ENCODE measurements around the gene UROS. TPM values are rescaled to one million over a fixed set of nuclear protein-coding genes. Genes with fewer than 3 reads are reported as not detected.

The UROS gene
- polyA plus RNA-seq, 1 of the 3 experiments (the other 2 are of a cell fraction), result 49.2 TPM

DNA sequence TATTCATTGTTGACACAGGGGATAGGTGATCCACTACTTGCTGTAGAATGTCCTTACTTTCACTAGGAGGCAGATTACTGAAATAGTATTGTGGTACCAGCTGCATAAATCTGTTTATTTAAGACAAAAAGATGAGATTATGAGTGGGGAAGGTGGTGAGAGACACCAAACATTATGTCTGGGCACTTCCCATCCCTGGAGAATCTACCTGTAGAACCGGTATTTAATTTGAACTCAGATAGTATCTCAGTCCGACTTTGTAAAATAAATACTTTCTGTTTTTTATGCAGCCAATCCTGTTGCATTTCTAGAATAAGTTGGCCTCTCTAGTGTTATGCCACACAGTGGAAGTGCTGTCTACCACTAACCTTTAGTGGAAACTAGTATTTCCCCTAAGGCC, 13.7 kb upstream of the UROS start:
- CTCF ChIA-PET, result no interaction called here
- Histone ChIP-seq H3K4me1 (ENCODE audit: control insufficient read depth in 1 of 2, insufficient read depth in 2 of 2, low read depth in 1 of 2, low read length in 1 of 2) (no peaks in the 10 kb centered on the region), H3F3A (replicated peaks; ENCODE audit: insufficient read depth) (peaks cover 7% of the 10 kb centered on the region), H4K20me1 (ENCODE audit: insufficient read depth) (no peaks in the 10 kb centered on the region), H3K36me3 (replicated peaks in 1 of 2; ENCODE audit: control insufficient read depth in 1 of 2, insufficient read depth in 2 of 2, low read length in 1 of 2) (peaks cover 81 to 85% of the 10 kb centered on the region in 2 experiments), H3K4me2 (no peak overlapping the region), H3K79me2 (ENCODE audit: insufficient read depth) (0 out of 2 replicates have a peak, but pooled peaks cover 3% of the 10 kb centered on the region), H3K27ac (ENCODE audit: low read depth in 2 of 2, low read length in 1 of 2) (no peak overlapping the region), H3K9ac (no peak overlapping the region), H3K27me3 (ENCODE audit: insufficient read depth) (no peaks in the 10 kb centered on the region), H3K4me3 (ENCODE audit: low read depth in 2 of 2, low read length in 1 of 2) (no peak overlapping the region), H2AFZ (ENCODE audit: low read depth) (no peak overlapping the region), H3K9me3 (no peaks in the 10 kb centered on the region), H3K9me2 (no peaks in the 10 kb centered on the region)
- no peak for TF ChIP-seq NFIC (IDR thresholded peaks at IDR 0.05; ENCODE audit: borderline replicate concordance)
- TF ChIP-seq TEAD4 (IDR thresholded peaks at IDR 0.05; ENCODE audit: borderline replicate concordance, insufficient read depth), result no peak
- TF ChIP-seq TCF12 (IDR thresholded peaks at IDR 0.05), result no peak
- TF ChIP-seq FOXM1 (IDR thresholded peaks at IDR 0.05; ENCODE audit: low read depth), result no peak
- TF ChIP-seq NRF1 (IDR thresholded peaks at IDR 0.05; ENCODE audit: low read depth, low read length), result no peak
- TF ChIP-seq, protein P1, sequence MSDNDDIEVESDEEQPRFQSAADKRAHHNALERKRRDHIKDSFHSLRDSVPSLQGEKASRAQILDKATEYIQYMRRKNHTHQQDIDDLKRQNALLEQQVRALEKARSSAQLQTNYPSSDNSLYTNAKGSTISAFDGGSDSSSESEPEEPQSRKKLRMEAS (IDR thresholded peaks at IDR 0.05; ENCODE audit: low read depth), result no peak
- no peak for TF ChIP-seq ELF1 (IDR thresholded peaks at IDR 0.05)
- no peak for TF ChIP-seq FOXJ3 (CRISPR knock-in tag; IDR thresholded peaks at IDR 0.05)
- TF ChIP-seq MXI1 (IDR thresholded peaks at IDR 0.05; ENCODE audit: low read depth, low read length), result no peak
- no peak for TF ChIP-seq USF2 (IDR thresholded peaks at IDR 0.05; ENCODE audit: borderline replicate concordance, low read depth, low read length)
- TF ChIP-seq POLR2AphosphoS5 (IDR thresholded peaks at IDR 0.05; ENCODE audit: low read depth, low read length), result no peak
- TF ChIP-seq EP300 (IDR thresholded peaks at IDR 0.05; ENCODE audit: borderline replicate concordance in 1 of 2, low read depth in 1 of 2, low read length in 1 of 2), result no peak
- TF ChIP-seq USF1 (IDR thresholded peaks at IDR 0.05; ENCODE audit: borderline replicate concordance, low read depth), result no peak
- no peak for TF ChIP-seq RCOR1 (IDR thresholded peaks at IDR 0.05; ENCODE audit: low read length)
- no peak for TF ChIP-seq TAF1 (IDR thresholded peaks at IDR 0.05; ENCODE audit: borderline replicate concordance, low read depth, low read length)
- no peak for TF ChIP-seq JUND (IDR thresholded peaks at IDR 0.05)
- TF ChIP-seq EZH2phosphoT487 (IDR thresholded peaks at IDR 0.05; ENCODE audit: borderline replicate concordance, low read depth), result no peak
- no peak for TF ChIP-seq FOSL2 (IDR thresholded peaks at IDR 0.05; ENCODE audit: borderline replicate concordance, low read depth)
- TF ChIP-seq RAD21 (IDR thresholded peaks at IDR 0.05; ENCODE audit: low read length), result no peak
- 93% methylated on average over 2 of the region's 2 CpGs for WGBS (ENCODE audit: low lambda C conversion rate)
- POLR2A ChIA-PET, result no interaction called here
- DNase-seq, result no peak

DNA sequence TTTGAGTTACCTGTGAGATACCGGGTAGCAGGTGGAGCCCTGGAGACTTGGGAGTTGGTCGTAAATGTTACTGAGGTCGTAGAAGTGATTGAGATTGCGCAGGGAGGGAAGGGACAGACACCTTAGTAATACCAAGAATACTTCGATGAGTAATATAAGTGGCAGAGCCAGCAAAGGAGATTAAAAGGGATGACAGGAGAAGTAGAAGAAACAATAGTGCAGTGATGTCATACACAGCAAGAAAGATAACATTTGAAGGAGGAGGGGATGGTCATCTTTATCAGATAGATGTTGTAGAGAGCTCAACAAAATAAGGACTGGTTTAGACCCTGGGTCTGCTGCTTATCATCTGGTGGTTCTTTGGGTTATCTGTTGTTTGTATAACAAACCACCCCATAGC, 5.3 kb upstream of the UROS start:
- ChIA-PET CTCF (interaction anchor here (0.8 kb wide), 1 partner anchor 14 kb away, joined by 4 read pairs; no protein-coding TSS in a partner anchor), POLR2A (no interaction called here)
- no peak overlapping the region for H3K27ac ChIP-seq (ENCODE audit: low read depth in 2 of 2, low read length in 1 of 2)
- peaks cover 61 to 71% of the 10 kb centered on the region in 2 experiments for H3K36me3 ChIP-seq (replicated peaks in 1 of 2; ENCODE audit: control insufficient read depth in 1 of 2, insufficient read depth in 2 of 2, low read length in 1 of 2)
- H3K4me3 ChIP-seq (ENCODE audit: low read depth in 2 of 2, low read length in 1 of 2), result no peak overlapping the region
- no peak overlapping the region for H3K9ac ChIP-seq
- H3K27me3 ChIP-seq (ENCODE audit: insufficient read depth), result no peaks in the 10 kb centered on the region
- H4K20me1 ChIP-seq (ENCODE audit: insufficient read depth), result no peaks in the 10 kb centered on the region; the same call in 1 of the 2 replicates
- H3K79me2 ChIP-seq (ENCODE audit: insufficient read depth), result peaks cover 52% of the 10 kb centered on the region
- DNase-seq, result no peak
- peaks cover 5 to 11% of the 10 kb centered on the region in 2 experiments; a peak in 3 of 4 replicates for H3K4me1 ChIP-seq (ENCODE audit: control insufficient read depth in 1 of 2, insufficient read depth in 2 of 2, low read depth in 1 of 2, low read length in 1 of 2)
- H3K9me3 ChIP-seq, result no peaks in the 10 kb centered on the region
- WGBS (ENCODE audit: low lambda C conversion rate), result 97% methylated on average over 5 of the region's 5 CpGs
- H3K4me2 ChIP-seq, result no peak overlapping the region
- no peak overlapping the region for H2AFZ ChIP-seq (ENCODE audit: low read depth)
- peaks cover 5% of the 10 kb centered on the region for H3F3A ChIP-seq (replicated peaks; ENCODE audit: insufficient read depth)
- H3K9me2 ChIP-seq, result no peaks in the 10 kb centered on the region
- TF ChIP-seq, protein P2, sequence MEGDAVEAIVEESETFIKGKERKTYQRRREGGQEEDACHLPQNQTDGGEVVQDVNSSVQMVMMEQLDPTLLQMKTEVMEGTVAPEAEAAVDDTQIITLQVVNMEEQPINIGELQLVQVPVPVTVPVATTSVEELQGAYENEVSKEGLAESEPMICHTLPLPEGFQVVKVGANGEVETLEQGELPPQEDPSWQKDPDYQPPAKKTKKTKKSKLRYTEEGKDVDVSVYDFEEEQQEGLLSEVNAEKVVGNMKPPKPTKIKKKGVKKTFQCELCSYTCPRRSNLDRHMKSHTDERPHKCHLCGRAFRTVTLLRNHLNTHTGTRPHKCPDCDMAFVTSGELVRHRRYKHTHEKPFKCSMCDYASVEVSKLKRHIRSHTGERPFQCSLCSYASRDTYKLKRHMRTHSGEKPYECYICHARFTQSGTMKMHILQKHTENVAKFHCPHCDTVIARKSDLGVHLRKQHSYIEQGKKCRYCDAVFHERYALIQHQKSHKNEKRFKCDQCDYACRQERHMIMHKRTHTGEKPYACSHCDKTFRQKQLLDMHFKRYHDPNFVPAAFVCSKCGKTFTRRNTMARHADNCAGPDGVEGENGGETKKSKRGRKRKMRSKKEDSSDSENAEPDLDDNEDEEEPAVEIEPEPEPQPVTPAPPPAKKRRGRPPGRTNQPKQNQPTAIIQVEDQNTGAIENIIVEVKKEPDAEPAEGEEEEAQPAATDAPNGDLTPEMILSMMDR (IDR thresholded peaks at IDR 0.05), result no peak
- TF ChIP-seq PBX3 (IDR thresholded peaks at IDR 0.05) (no peak), IRF3 (IDR thresholded peaks at IDR 0.05; ENCODE audit: low read depth, low read length) (no peak), MXI1 (IDR thresholded peaks at IDR 0.05; ENCODE audit: low read depth, low read length) (no peak), TEAD4 (IDR thresholded peaks at IDR 0.05; ENCODE audit: borderline replicate concordance, insufficient read depth) (no peak), YY1 (IDR thresholded peaks at IDR 0.05; ENCODE audit: low read depth) (no peak)
